Natural killer cell treated with Interleukin-12 subunit alpha and Interleukin-12 subunit beta and Interleukin-15 and Interleukin-18, amount 100 ng/mL, for 72 hours (primary cell): ENCODE data around the gene PAGR1. TPM values are rescaled to one million over a fixed set of nuclear protein-coding genes. Genes with fewer than 3 reads are reported as not detected.
"Not testable (repeated sequence)": the region's sequence is repeated elsewhere in the genome, so short reads cannot be mapped to it uniquely, and the experiment has no call there.

Experiments
- ATAC-seq, 2 donors: fragments of 150-1000 bp; cut with Tn5 transposase in 1 of 2; sonication (Bioruptor Pico), chemical (Tn5 transposase) in 1 of 2; 2 replicates each; pipeline ENCODE4 v1.10.0; 2021
- DNase-seq: peaks from one replicate; pipeline ENCODE4 v3.0.0; 2022; ENCODE audit warnings: low spot score
- H3K27ac Mint-ChIP-seq, 2 donors: 1 replicate in 1 of 2; 2 replicates in 1 of 2; pipeline ENCODE4 v1.8.0; 2022; ENCODE audit warnings: mixed read lengths in 2 of 2, mild to moderate bottlenecking in 1 of 2, moderate library complexity in 1 of 2
- H3K27me3 Mint-ChIP-seq, 2 donors: 1 replicate in 1 of 2; 2 replicates in 1 of 2; pipeline ENCODE4 v1.8.0; 2022; ENCODE audit warnings: mixed read lengths in 2 of 2
- H3K36me3 Mint-ChIP-seq: one replicate; pipeline ENCODE4 v1.8.0; 2022; ENCODE audit warnings: mixed read lengths
- H3K4me1 Mint-ChIP-seq, 2 donors: 1 replicate in 1 of 2; 2 replicates in 1 of 2; pipeline ENCODE4 v1.8.0; 2022; ENCODE audit warnings: low read depth in 2 of 2, mixed read lengths in 2 of 2, mild to moderate bottlenecking in 1 of 2
- H3K4me3 Mint-ChIP-seq: one replicate; pipeline ENCODE4 v1.8.0; 2022; ENCODE audit warnings: mixed read lengths
- H3K9me3 Mint-ChIP-seq: 2 replicates; pipeline ENCODE4 v1.8.0; 2022; ENCODE audit warnings: mixed read lengths
- total RNA-seq, 2 donors: library from RNA; stranded (reverse); gene quantifications; one replicate each; pipeline ENCODE4 v1.2.3, GENCODE V29; 2022

PAGR1 gene
- 10 to 100 TPM; 20.5 to 36.1 TPM for total RNA-seq

- ATAC-seq: peak; percentile 88 to 90
- Mint-ChIP-seq H3K27ac (peak within 1 kb of the TSS; percentile 84 to 90), H3K36me3 (peaks cover 7% of the 10 kb centered on the region), H3K27me3 (no peaks in the 10 kb centered on the region), H3K9me3 (no peaks in the 10 kb centered on the region), H3K4me1 (peaks cover 56 to 65% of the 10 kb centered on the region in 2 donors), H3K4me3 (peak within 1 kb of the TSS; percentile 89)
- peak; percentile 98 for DNase-seq
Observed at GRCh38 chr16:29815793-29816693, at the start of gene PAGR1. TSS of gene PAGR1 (plus strand) at chr16:29816152. CDS start at chr16:29816526, 374 bp downstream.

- peaks cover 7 to 8% of the 10 kb centered on the region in 2 donors for H3K4me1 Mint-ChIP-seq
- peaks cover 0 to 3% of the 10 kb centered on the region in 2 donors for H3K27me3 Mint-ChIP-seq
- no peaks in the 10 kb centered on the region for H3K9me3 Mint-ChIP-seq
- DNase-seq (no peak), ATAC-seq (no peak)
- no peak overlapping the region for H3K4me3 Mint-ChIP-seq
- no peaks in the 10 kb centered on the region for H3K36me3 Mint-ChIP-seq
- H3K27ac Mint-ChIP-seq: no peak overlapping the region
Observed at GRCh38 chr16:29766571-29766970, 49.4 kb upstream of the PAGR1 start.

GRCh38 chr16:29767062-29767461 is 48.9 kb upstream of the PAGR1 start:
- no peak overlapping the region for H3K4me3 Mint-ChIP-seq
- no peak overlapping the region for H3K27ac Mint-ChIP-seq
- H3K9me3 Mint-ChIP-seq: no peaks in the 10 kb centered on the region
- peaks cover 7 to 8% of the 10 kb centered on the region in 2 donors for H3K4me1 Mint-ChIP-seq
- ATAC-seq: no peak
- no peaks in the 10 kb centered on the region for H3K36me3 Mint-ChIP-seq
- peaks cover 0 to 3% of the 10 kb centered on the region in 2 donors for H3K27me3 Mint-ChIP-seq
- DNase-seq: no peak

- Mint-ChIP-seq H3K4me3 (no peak overlapping the region), H3K27me3 (peaks cover 0 to 3% of the 10 kb centered on the region in 2 donors), H3K36me3 (no peaks in the 10 kb centered on the region), H3K4me1 (no peaks in the 10 kb centered on the region), H3K27ac (no peak overlapping the region), H3K9me3 (no peaks in the 10 kb centered on the region)
- no peak for DNase-seq
- ATAC-seq: no peak
Observed at GRCh38 chr16:29769507-29769906, 46.4 kb upstream of the PAGR1 start.

- ATAC-seq: no peak
- DNase-seq: no peak
- H3K27ac Mint-ChIP-seq: no peak overlapping the region
Observed at GRCh38 chr16:29770250-29770929, 45.6 kb upstream of the PAGR1 start.

GRCh38 chr16:29772330-29772729 is 43.6 kb upstream of the PAGR1 start:
- not testable (repeated sequence) for H3K4me3 Mint-ChIP-seq, H3K27ac Mint-ChIP-seq, H3K9me3 Mint-ChIP-seq, H3K27me3 Mint-ChIP-seq, ATAC-seq, DNase-seq, H3K4me1 Mint-ChIP-seq, H3K36me3 Mint-ChIP-seq

More at GRCh38 chr16:29770250-29770929, 45.6 kb upstream of the PAGR1 start:
- no peaks in the 10 kb centered on the region for H3K36me3 Mint-ChIP-seq
- H3K4me1 Mint-ChIP-seq: no peaks in the 10 kb centered on the region
- peaks cover 0 to 3% of the 10 kb centered on the region in 2 donors for H3K27me3 Mint-ChIP-seq
- H3K9me3 Mint-ChIP-seq: no peaks in the 10 kb centered on the region
- H3K4me3 Mint-ChIP-seq: no peak overlapping the region

GRCh38 chr16:29774730-29775129 is 41.2 kb upstream of the PAGR1 start:
- Mint-ChIP-seq H3K4me3 (no peak overlapping the region), H3K9me3 (no peaks in the 10 kb centered on the region), H3K4me1 (no peaks in the 10 kb centered on the region), H3K27ac (no peak overlapping the region), H3K36me3 (no peaks in the 10 kb centered on the region), H3K27me3 (peaks cover 0 to 3% of the 10 kb centered on the region in 2 donors)
- no peak for DNase-seq
- ATAC-seq: no peak

- no peaks in the 10 kb centered on the region for H3K4me1 Mint-ChIP-seq
- no peak for ATAC-seq
- H3K27ac Mint-ChIP-seq: peak overlapping the region in 1 of 2 donors; percentile 38
- DNase-seq: no peak
- no peak overlapping the region for H3K4me3 Mint-ChIP-seq
- H3K36me3 Mint-ChIP-seq: no peaks in the 10 kb centered on the region
- H3K27me3 Mint-ChIP-seq: peaks cover 0 to 3% of the 10 kb centered on the region in 2 donors
- no peaks in the 10 kb centered on the region for H3K9me3 Mint-ChIP-seq
Observed at GRCh38 chr16:29775742-29776408, 40.1 kb upstream of the PAGR1 start.

GRCh38 chr16:29777576-29778350 is 38.2 kb upstream of the PAGR1 start, which contains the start of gene ZG16:
TSS of gene ZG16 (plus strand) at chr16:29778256. CDS start at chr16:29779267, 1,011 bp downstream.
- no peaks in the 10 kb centered on the region for H3K9me3 Mint-ChIP-seq
- H3K27ac Mint-ChIP-seq: no peak within 1 kb of the TSS
- ATAC-seq: no peak

GRCh38 chr16:29779474-29779873 is 36.5 kb upstream of the PAGR1 start:
- no peak overlapping the region for H3K4me3 Mint-ChIP-seq
- H3K4me1 Mint-ChIP-seq: peaks cover 0 to 3% of the 10 kb centered on the region in 2 donors
- ATAC-seq: no peak
- no peaks in the 10 kb centered on the region for H3K36me3 Mint-ChIP-seq
- H3K9me3 Mint-ChIP-seq: no peaks in the 10 kb centered on the region
- H3K27ac Mint-ChIP-seq: no peak overlapping the region
- H3K27me3 Mint-ChIP-seq: peaks cover 0 to 3% of the 10 kb centered on the region in 2 donors
- no peak for DNase-seq

More at GRCh38 chr16:29777576-29778350, 38.2 kb upstream of the PAGR1 start, which contains the start of gene ZG16:
- Mint-ChIP-seq H3K27me3 (peaks cover 0 to 3% of the 10 kb centered on the region in 2 donors), H3K4me1 (no peaks in the 10 kb centered on the region), H3K4me3 (no peak within 1 kb of the TSS), H3K36me3 (no peaks in the 10 kb centered on the region)
- no peak for DNase-seq

- H3K36me3 Mint-ChIP-seq, H3K4me3 Mint-ChIP-seq, DNase-seq, H3K9me3 Mint-ChIP-seq, H3K27me3 Mint-ChIP-seq, ATAC-seq, H3K27ac Mint-ChIP-seq: not testable (repeated sequence)
- H3K4me1 Mint-ChIP-seq: peaks cover 8 to 11% of the 10 kb centered on the region in 2 donors
Observed at GRCh38 chr16:29783094-29783953, 32.6 kb upstream of the PAGR1 start.

- no peak for DNase-seq
- Mint-ChIP-seq H3K4me1 (peaks cover 8 to 11% of the 10 kb centered on the region in 2 donors), H3K27me3 (no peaks in the 10 kb centered on the region), H3K4me3 (no peak overlapping the region), H3K36me3 (no peaks in the 10 kb centered on the region), H3K27ac (no peak overlapping the region), H3K9me3 (no peaks in the 10 kb centered on the region)
- ATAC-seq: no peak
Observed at GRCh38 chr16:29784157-29784556, 31.8 kb upstream of the PAGR1 start.
